Activated T-cell treated with anti-CD3 and anti-CD28 coated beads for 1 hour (primary cell): ENCODE measurements around the gene NEU3.
"Not testable (repeated sequence)": the region's sequence is repeated elsewhere in the genome, so short reads cannot be mapped to it uniquely, and the experiment has no call there.

Source experiments
- DNase-seq: peaks from one replicate; pipeline ENCODE4 v3.0.0-alpha.2; 2020; ENCODE audit warnings: low read depth

NEU3 gene

GRCh38 chr11:75031224-75031753 is 42.6 kb downstream of the NEU3 start:
- DNase-seq: no peak

GRCh38 chr11:75031771-75032549 is 43.2 kb downstream of the NEU3 start:
- peak; percentile 58 for DNase-seq

- no peak for DNase-seq
Observed at GRCh38 chr11:75032550-75032935, 43.8 kb downstream of the NEU3 start.

- DNase-seq: no peak
Observed at GRCh38 chr11:75033916-75034315, 45.2 kb downstream of the NEU3 start.

GRCh38 chr11:75035256-75035655 is 46.5 kb downstream of the NEU3 start:
- no peak for DNase-seq

- DNase-seq: no peak
Observed at GRCh38 chr11:75035911-75036565, 47.3 kb downstream of the NEU3 start.

- no peak for DNase-seq
Observed at GRCh38 chr11:75040167-75040770, 51.5 kb downstream of the NEU3 start.

- no peak for DNase-seq
Observed at GRCh38 chr11:75041263-75041662, 52.5 kb downstream of the NEU3 start.

GRCh38 chr11:75041821-75042220 is 53.1 kb downstream of the NEU3 start:
- DNase-seq: not testable (repeated sequence)

- not testable (repeated sequence) for DNase-seq
Observed at GRCh38 chr11:75044381-75045170, 55.8 kb downstream of the NEU3 start.

GRCh38 chr11:75046668-75047067 is 57.9 kb downstream of the NEU3 start:
- not testable (repeated sequence) for DNase-seq

GRCh38 chr11:75047191-75047590 is 58.5 kb downstream of the NEU3 start:
- DNase-seq: no peak

GRCh38 chr11:75049501-75050266 is 61.0 kb downstream of the NEU3 start:
- not testable (repeated sequence) for DNase-seq

GRCh38 chr11:75050516-75050915 is 61.8 kb downstream of the NEU3 start:
- no peak for DNase-seq

- no peak for DNase-seq
Observed at GRCh38 chr11:75051043-75051442, 62.3 kb downstream of the NEU3 start.

GRCh38 chr11:75052457-75052856 is 63.7 kb downstream of the NEU3 start:
- DNase-seq: no peak

- DNase-seq: no peak
Observed at GRCh38 chr11:75055511-75055910, 66.8 kb downstream of the NEU3 start.

- no peak for DNase-seq
Observed at GRCh38 chr11:75056814-75057213, 68.1 kb downstream of the NEU3 start.

- no peak for DNase-seq
Observed at GRCh38 chr11:75059299-75059698, 70.6 kb downstream of the NEU3 start.

- no peak for DNase-seq
Observed at GRCh38 chr11:75063741-75064314, 75.1 kb downstream of the NEU3 start.

GRCh38 chr11:75066061-75066460 is 77.3 kb downstream of the NEU3 start:
- no peak for DNase-seq
